Body of pancreas (tissue), 4 donors: ENCODE measurements around the gene CDK17. TPM values are rescaled to one million over a fixed set of nuclear protein-coding genes. Genes with fewer than 3 reads are reported as not detected.

Experiments
- ATAC-seq: fragments of 150-250 bp; one replicate; pipeline ENCODE4 v1.9.1; 2016
- DNase-seq, 4 donors: peaks; one replicate each; pipeline ENCODE4 v3.0.0-alpha.2; 2019
- H3K27ac ChIP-seq, 4 donors: fragments of 200-600 bp; sonication (generic); 1 replicate in 3 of 4; 2 replicates in 1 of 4; pipeline versions ENCODE4 v1.5.1 to v1.6.1; 2016 to 2019; ENCODE audit warnings: mild to moderate bottlenecking in 1 of 4, mixed read lengths in 1 of 4, moderate library complexity in 1 of 4
- H3K27me3 ChIP-seq, 2 donors: fragments of 200-600 bp; sonication (generic); one replicate each; pipeline ENCODE4 v1.6.0; 2016; ENCODE audit warnings: mild to moderate bottlenecking in 1 of 2
- H3K36me3 ChIP-seq, 2 donors: fragments of 200-600 bp; sonication (generic); replicated peaks in 1 of 2; 2 replicates each; pipeline ENCODE4 v1.5.1; 2016; ENCODE audit warnings: low read depth in 2 of 2; ENCODE audit not compliant: insufficient read depth in 1 of 2
- H3K4me1 ChIP-seq: fragments of 200-600 bp; sonication (generic); one replicate; pipeline ENCODE4 v1.6.0; 2016
- H3K4me3 ChIP-seq, 2 donors: fragments of 200-600 bp; sonication (generic); 1 replicate in 1 of 2; 2 replicates in 1 of 2; pipeline ENCODE4 v1.5.1; 2016 to 2019
- H3K9me3 ChIP-seq, 3 donors: fragments of 200-600 bp; sonication (generic); 1 replicate in 2 of 3; 2 replicates in 1 of 3; pipeline ENCODE4 v1.5.1; 2016
- POLR2A ChIP-seq, 3 donors: fragments of 450-650 bp; IDR thresholded peaks; one replicate each; pipeline ENCODE4 v1.6.1; 2016; ENCODE audit warnings: antibody characterized with exemption in 3 of 3, mild to moderate bottlenecking in 2 of 3
- WGBS, 2 donors: methylation state at CpG; one replicate each; pipeline ENCODE4 v1.1.5; 2017; 5-methylcytosine and 5-hydroxymethylcytosine counted together
- intact Hi-C: fragments of 100-400 bp; cut with DNase I; formaldehyde crosslinking; loops from one replicate; pipeline ENCODE4 v1.15.1; 2023
- total RNA-seq, 2 donors: library from RNA; depleted of rRNA; stranded (reverse); fragments of >200 nt; gene quantifications; one replicate each; pipeline ENCODE4 v1.1.0, GENCODE V29; 2016
- TF ChIP-seq, protein P1 (sequence below), 7 experiments: fragments of 450-650 bp in 4 of 7; fragments of 200-600 bp in 3 of 7; sonication (generic) in 3 of 7; IDR thresholded peaks; one replicate each; pipeline ENCODE4 v1.5.1; 2016 to 2019; ENCODE audit warnings: antibody characterized with exemption in 7 of 7

Gene CDK17
- total RNA-seq, 2 donors from 2014 or later = 17.5 to 29.8 TPM

- Histone ChIP-seq H3K4me1 (no peaks in the 10 kb centered on the region), H3K27me3 (no peaks in the 10 kb centered on the region), H3K4me3 (no peak overlapping the region), H3K27ac (no peak overlapping the region), H3K36me3 (peaks cover 0 to 9% of the 10 kb centered on the region in 2 donors), H3K9me3 (no peaks in the 10 kb centered on the region)
- 94 to 97% methylated on average over 35 to 36 of the region's 36 CpGs for WGBS, 2 donors
- TF ChIP-seq POLR2A (IDR thresholded peaks at IDR 0.05) = no peak
- TF ChIP-seq, protein P1, sequence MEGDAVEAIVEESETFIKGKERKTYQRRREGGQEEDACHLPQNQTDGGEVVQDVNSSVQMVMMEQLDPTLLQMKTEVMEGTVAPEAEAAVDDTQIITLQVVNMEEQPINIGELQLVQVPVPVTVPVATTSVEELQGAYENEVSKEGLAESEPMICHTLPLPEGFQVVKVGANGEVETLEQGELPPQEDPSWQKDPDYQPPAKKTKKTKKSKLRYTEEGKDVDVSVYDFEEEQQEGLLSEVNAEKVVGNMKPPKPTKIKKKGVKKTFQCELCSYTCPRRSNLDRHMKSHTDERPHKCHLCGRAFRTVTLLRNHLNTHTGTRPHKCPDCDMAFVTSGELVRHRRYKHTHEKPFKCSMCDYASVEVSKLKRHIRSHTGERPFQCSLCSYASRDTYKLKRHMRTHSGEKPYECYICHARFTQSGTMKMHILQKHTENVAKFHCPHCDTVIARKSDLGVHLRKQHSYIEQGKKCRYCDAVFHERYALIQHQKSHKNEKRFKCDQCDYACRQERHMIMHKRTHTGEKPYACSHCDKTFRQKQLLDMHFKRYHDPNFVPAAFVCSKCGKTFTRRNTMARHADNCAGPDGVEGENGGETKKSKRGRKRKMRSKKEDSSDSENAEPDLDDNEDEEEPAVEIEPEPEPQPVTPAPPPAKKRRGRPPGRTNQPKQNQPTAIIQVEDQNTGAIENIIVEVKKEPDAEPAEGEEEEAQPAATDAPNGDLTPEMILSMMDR (IDR thresholded peaks at IDR 0.05) = no peak
- DNase-seq (no peak), ATAC-seq (no peak)
- intact Hi-C loops = no loop called here
These were observed 153.2 kb downstream of the CDK17 start for GRCh38 chr12:96246926-96247505.

DNA sequence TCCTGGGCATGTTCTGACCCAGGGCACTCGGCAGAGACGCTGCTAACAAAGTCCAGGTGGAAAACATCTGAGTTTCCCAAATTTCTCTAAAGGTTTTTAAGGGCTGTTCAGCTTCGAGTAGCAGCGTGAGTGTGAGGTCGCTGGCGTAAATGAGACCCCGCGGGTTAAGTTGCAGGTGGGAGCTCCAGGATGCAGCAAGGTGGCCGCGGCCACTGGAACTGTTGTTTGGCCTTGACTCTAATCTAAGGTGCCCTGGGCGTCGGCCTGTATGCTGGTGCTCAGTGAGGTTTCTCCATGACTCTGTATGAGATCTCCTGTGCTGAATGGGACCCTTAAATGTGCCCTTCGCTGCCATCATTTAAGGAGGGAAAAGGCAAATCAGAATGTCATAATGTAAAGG lies 155.4 kb downstream of the CDK17 start:
- Histone ChIP-seq H3K4me3 (no peak overlapping the region), H3K4me1 (no peaks in the 10 kb centered on the region), H3K9me3 (no peaks in the 10 kb centered on the region), H3K27me3 (no peaks in the 10 kb centered on the region), H3K36me3 (peaks cover 0 to 9% of the 10 kb centered on the region in 2 donors), H3K27ac (no peak overlapping the region)
- 66 to 74% methylated on average over 13 of the region's 13 CpGs for WGBS, 2 donors
- ATAC-seq (no peak), DNase-seq (no peak)
- intact Hi-C loops = no loop called here
- TF ChIP-seq POLR2A (IDR thresholded peaks at IDR 0.05) = no peak
- TF ChIP-seq, protein P1 (IDR thresholded peaks at IDR 0.05) = no peak

DNA sequence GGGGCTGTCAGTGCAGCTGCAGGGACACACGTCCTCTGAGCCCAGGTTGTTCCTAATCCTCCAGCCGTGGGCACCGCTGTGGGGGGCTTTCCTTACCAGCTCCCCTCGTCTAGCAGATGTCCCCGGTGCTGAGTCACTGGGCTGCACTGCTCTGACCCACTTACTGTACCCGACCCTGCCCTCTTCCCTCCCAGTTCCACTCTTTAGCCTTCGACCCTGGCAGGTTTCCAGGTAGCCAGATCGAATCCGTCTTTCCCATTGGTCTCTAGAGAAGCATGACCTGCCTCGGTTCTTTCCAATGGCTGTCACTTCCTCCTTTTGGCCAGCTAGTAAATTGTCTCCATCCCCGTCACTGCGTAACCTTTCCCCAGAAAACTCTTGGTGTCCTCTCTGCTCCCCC lies 157.6 kb downstream of the CDK17 start:
- WGBS, 2 donors = 69 to 70% methylated on average over 12 of the region's 12 CpGs
- Histone ChIP-seq H3K27ac (no peak overlapping the region), H3K36me3 (peaks cover 0 to 8% of the 10 kb centered on the region in 2 donors), H3K9me3 (no peaks in the 10 kb centered on the region), H3K27me3 (no peaks in the 10 kb centered on the region), H3K4me3 (no peak overlapping the region), H3K4me1 (peaks cover under 1% of the 10 kb centered on the region)
- no peak for TF ChIP-seq POLR2A (IDR thresholded peaks at IDR 0.05)
- TF ChIP-seq, protein P1 (IDR thresholded peaks at IDR 0.05) = no peak
- ATAC-seq (no peak), DNase-seq (no peak)
- intact Hi-C loops = no loop called here

DNA sequence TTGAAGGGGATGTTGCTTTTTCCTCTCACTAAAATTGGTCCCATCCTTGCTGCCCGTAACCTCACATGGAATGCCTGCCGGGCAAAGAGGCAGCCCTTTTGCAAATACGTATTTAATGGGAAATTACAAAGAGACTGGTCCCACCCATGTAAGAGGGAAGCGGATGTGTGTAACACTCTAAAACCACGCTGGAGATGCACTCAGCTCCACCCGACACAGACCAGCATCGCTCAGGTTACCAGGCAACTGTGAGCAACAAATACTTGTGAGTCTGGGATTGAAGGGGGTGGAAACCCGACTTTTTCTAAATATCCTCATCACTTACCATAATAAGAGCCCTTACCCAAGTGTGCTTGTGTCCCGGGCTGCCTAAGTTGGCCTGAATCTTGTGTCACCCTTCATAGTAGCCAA lies 158.4 kb downstream of the CDK17 start:
- Histone ChIP-seq H3K36me3 (peaks cover 0 to under 1% of the 10 kb centered on the region in 2 donors), H3K27ac (peak overlapping the region in 1 of 4 donors; percentile 10), H3K4me1 (peaks cover 8% of the 10 kb centered on the region), H3K4me3 (no peak overlapping the region), H3K27me3 (no peaks in the 10 kb centered on the region), H3K9me3 (no peaks in the 10 kb centered on the region)
- DNase-seq = peak in 1 of 4 donors; percentile 45
- WGBS, 2 donors = 73 to 79% methylated on average over 8 to 9 of the region's 9 CpGs
- peak; percentile 41 for ATAC-seq
- no peak for TF ChIP-seq POLR2A (IDR thresholded peaks at IDR 0.05)
- TF ChIP-seq, protein P1 (IDR thresholded peaks at IDR 0.05) = no peak
- intact Hi-C loops = no loop called here

DNA sequence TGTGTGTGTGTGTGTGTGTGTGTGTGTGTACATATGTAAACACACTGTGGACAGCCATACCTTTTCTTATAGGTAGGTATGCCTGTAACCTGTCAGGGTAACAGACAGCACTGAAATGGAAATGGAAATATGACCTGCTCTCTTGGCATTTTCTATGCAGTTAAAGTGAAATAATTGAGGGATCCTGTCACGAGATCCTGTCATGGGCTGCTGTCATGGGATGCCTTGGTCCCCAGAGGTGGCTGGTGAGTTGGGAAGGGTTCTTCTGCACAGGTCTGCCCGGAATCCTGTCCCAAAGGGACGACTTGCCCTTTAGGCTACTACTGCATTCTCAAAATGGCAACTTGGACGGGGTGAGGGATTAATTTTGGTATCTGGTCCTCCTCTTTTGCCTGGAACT lies 158.8 kb downstream of the CDK17 start:
- Histone ChIP-seq H3K4me3 (no peak overlapping the region), H3K36me3 (no peaks in the 10 kb centered on the region), H3K27ac (peak overlapping the region in 1 of 4 donors; percentile 10), H3K27me3 (no peaks in the 10 kb centered on the region), H3K4me1 (peaks cover 9% of the 10 kb centered on the region), H3K9me3 (no peaks in the 10 kb centered on the region)
- intact Hi-C loops = no loop called here
- no peak for ATAC-seq
- TF ChIP-seq, protein P1 (IDR thresholded peaks at IDR 0.05) = no peak
- 79 to 85% methylated on average over 4 of the region's 4 CpGs for WGBS, 2 donors
- no peak for DNase-seq
